GM12865 (cell line): Measurements from ENCODE around the gene ASMT.

ENCODE experiments used
- DNase-seq: peaks from one replicate; pipeline ENCODE4 v3.0.0; 2010; ENCODE audit warnings: low read depth
- H3K4me3 ChIP-seq: 2 replicates; pipeline ENCODE4 v1.5.1; 2011; ENCODE audit warnings: mild to moderate bottlenecking, low read depth, low read length, control low read depth
- TF ChIP-seq, protein P1 (sequence below): IDR thresholded peaks from 2 replicates; pipeline ENCODE4 v1.5.1; 2011; ENCODE audit warnings: low read length, control low read depth, low read depth, inconsistent platforms; ENCODE audit not compliant: insufficient read depth; ENCODE audit errors: missing control alignments

ASMT gene

GRCh38 chrX:1657367-1658070 lies 42.7 kb downstream of the ASMT start:
- peak; percentile 73 for DNase-seq
- H3K4me3 ChIP-seq: peak overlapping the region; percentile 73
- TF ChIP-seq, protein P1, sequence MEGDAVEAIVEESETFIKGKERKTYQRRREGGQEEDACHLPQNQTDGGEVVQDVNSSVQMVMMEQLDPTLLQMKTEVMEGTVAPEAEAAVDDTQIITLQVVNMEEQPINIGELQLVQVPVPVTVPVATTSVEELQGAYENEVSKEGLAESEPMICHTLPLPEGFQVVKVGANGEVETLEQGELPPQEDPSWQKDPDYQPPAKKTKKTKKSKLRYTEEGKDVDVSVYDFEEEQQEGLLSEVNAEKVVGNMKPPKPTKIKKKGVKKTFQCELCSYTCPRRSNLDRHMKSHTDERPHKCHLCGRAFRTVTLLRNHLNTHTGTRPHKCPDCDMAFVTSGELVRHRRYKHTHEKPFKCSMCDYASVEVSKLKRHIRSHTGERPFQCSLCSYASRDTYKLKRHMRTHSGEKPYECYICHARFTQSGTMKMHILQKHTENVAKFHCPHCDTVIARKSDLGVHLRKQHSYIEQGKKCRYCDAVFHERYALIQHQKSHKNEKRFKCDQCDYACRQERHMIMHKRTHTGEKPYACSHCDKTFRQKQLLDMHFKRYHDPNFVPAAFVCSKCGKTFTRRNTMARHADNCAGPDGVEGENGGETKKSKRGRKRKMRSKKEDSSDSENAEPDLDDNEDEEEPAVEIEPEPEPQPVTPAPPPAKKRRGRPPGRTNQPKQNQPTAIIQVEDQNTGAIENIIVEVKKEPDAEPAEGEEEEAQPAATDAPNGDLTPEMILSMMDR: no peak

DNA sequence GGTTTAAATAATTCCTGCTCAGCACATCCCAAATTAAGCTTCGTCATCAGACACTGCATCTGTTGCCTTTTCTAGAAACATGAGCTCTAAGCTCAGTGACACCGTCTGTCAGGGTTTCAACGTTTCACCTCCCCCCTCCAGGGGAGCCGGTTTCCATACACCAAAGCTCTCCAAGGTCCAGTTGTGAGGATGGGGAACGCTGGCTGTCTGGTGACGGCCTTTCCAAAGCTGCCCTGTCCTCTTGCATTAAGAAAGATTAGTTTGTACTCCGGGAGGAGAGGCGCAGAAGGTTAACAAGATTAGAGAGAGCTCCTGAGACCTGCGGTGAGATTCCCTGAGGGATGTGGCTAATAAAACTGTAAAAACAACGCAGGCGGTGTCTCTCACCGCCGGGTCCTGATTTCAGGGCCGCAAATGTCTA lies 43.2 kb downstream of the ASMT start:
- TF ChIP-seq, protein P1: no peak

GRCh38 chrX:1659664-1660461 lies 45.0 kb downstream of the ASMT start:
- TF ChIP-seq, protein P1: no peak
- no peak overlapping the region for H3K4me3 ChIP-seq
- DNase-seq: no peak

More for the DNA sequence above, 43.2 kb downstream of the ASMT start:
- peak; percentile 34 for DNase-seq
- H3K4me3 ChIP-seq: peak overlapping the region; percentile 73

DNA sequence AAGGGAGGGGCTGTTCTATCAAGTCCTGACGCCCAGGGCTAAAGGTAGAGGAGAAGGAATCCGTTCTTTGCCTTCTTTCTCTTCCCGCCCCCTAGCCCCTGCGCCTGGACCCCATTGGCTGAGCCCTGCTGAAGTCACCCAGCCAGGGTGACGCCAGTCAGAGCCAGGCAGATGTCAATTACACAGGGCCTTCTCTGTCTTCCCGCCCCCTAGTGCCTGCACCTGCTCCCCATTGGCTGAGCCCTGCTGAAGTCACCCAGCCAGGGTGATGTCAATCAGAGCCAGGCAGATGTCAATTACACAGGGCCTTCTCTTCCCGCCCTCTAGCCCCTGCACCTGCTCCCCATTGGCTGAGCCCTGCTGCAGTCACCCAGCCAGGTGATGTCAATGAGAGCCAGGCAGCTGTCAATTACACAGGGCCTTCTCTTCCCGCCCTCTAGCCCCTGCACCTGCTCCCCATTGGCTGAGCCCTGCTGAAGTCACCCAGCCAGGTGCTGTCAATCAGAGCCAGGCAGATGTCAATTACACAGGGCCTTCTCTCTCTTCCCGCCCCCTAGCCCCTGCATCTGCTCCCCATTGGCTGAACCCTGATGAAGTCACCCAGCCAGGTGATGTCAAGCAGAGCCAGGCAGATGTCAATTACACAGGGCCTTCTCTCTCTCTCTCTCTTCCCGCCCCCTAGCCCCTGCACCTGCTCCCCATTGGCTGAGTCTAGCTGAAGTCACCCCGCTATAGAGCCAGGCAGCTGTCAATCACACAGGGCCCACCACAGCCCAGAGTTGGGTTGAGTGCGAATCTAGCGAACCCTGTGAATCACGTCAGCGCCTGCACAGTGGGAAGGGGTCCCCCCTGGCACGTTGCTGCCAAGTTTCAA lies 46.4 kb downstream of the ASMT start:
- peak overlapping the region; percentile 81 for H3K4me3 ChIP-seq
- TF ChIP-seq, protein P1: no peak
- DNase-seq: peak; percentile 97

GRCh38 chrX:1661922-1662221 lies 47.0 kb downstream of the ASMT start:
- peak overlapping the region; percentile 81 for H3K4me3 ChIP-seq
- TF ChIP-seq, protein P1: no peak
- no peak for DNase-seq

GRCh38 chrX:1667566-1667965 lies 52.7 kb downstream of the ASMT start:
- no peak for DNase-seq
- TF ChIP-seq, protein P1: no peak
- H3K4me3 ChIP-seq: no peak overlapping the region
